ENCODE data around the gene NALF2. TPM values are rescaled to one million over a fixed set of nuclear protein-coding genes. Genes with fewer than 3 reads are reported as not detected.

Gene NALF2
- total and polyA plus RNA-seq, 2 experiments from 2014 or later: 0.20 to 0.46 TPM

GRCh38 chrX:69469975-69470374 lies 34.2 kb upstream of the NALF2 start:
- Histone ChIP-seq H3K27me3 (no peaks in the 10 kb centered on the region), H3K9me3 (ENCODE audit: low read depth) (no peaks in the 10 kb centered on the region), H3K79me2 (no peaks in the 10 kb centered on the region), H3K4me2 (no peak overlapping the region), H4K20me1 (ENCODE audit: insufficient read depth, poor library complexity, severe bottlenecking) (no peaks in the 10 kb centered on the region), H2AFZ (no peak overlapping the region), H3K27ac (no peak overlapping the region), H3K9me2 (replicated peaks; ENCODE audit: insufficient read depth) (no peaks in the 10 kb centered on the region), H3K4me3 (no peak overlapping the region), H3K36me3 (replicated peaks; ENCODE audit: insufficient read depth, low read depth) (no peaks in the 10 kb centered on the region), H3K4me1 (ENCODE audit: insufficient read depth) (no peaks in the 10 kb centered on the region)
- 80% methylated on average over 4 of the region's 4 CpGs for WGBS (ENCODE audit: low lambda C conversion rate, missing lambda C conversion rate)
- no peak for DNase-seq (ENCODE audit: low spot score)
- TF ChIP-seq EZH2phosphoT487 (IDR thresholded peaks at IDR 0.05; ENCODE audit: low read depth, severe bottlenecking, unreplicated experiment): no peak
- TF ChIP-seq EZH2 (IDR thresholded peaks at IDR 0.05; ENCODE audit: borderline replicate concordance): no peak
- no peak for TF ChIP-seq CTCF (IDR thresholded peaks at IDR 0.05; ENCODE audit: poor library complexity)

- TF ChIP-seq EZH2phosphoT487 (IDR thresholded peaks at IDR 0.05; ENCODE audit: low read depth, severe bottlenecking, unreplicated experiment) (no peak), EZH2 (IDR thresholded peaks at IDR 0.05; ENCODE audit: borderline replicate concordance) (no peak)
- no peaks in the 10 kb centered on the region for H3K36me3 ChIP-seq (replicated peaks; ENCODE audit: insufficient read depth, low read depth)
- H3K4me1 ChIP-seq (ENCODE audit: insufficient read depth): no peaks in the 10 kb centered on the region
- H4K20me1 ChIP-seq (ENCODE audit: insufficient read depth, poor library complexity, severe bottlenecking): no peaks in the 10 kb centered on the region
- H3K27ac ChIP-seq: no peak overlapping the region
- no peak overlapping the region for H2AFZ ChIP-seq
- no peak overlapping the region for H3K4me2 ChIP-seq
- H3K9me3 ChIP-seq (ENCODE audit: low read depth): no peaks in the 10 kb centered on the region
- no peaks in the 10 kb centered on the region for H3K9me2 ChIP-seq (replicated peaks; ENCODE audit: insufficient read depth)
- no peak for DNase-seq (ENCODE audit: low spot score)
- no peaks in the 10 kb centered on the region for H3K27me3 ChIP-seq
- no peak overlapping the region for H3K4me3 ChIP-seq
- H3K79me2 ChIP-seq: no peaks in the 10 kb centered on the region
Measured at GRCh38 chrX:69489625-69490024, 14.5 kb upstream of the NALF2 start.

GRCh38 chrX:69493193-69493592 lies 10.9 kb upstream of the NALF2 start:
- H3K4me2 ChIP-seq: no peak overlapping the region
- H3K27ac ChIP-seq: no peak overlapping the region
- H3K36me3 ChIP-seq (replicated peaks; ENCODE audit: insufficient read depth, low read depth): no peaks in the 10 kb centered on the region
- H3K9me2 ChIP-seq (replicated peaks; ENCODE audit: insufficient read depth): no peaks in the 10 kb centered on the region
- H2AFZ ChIP-seq: no peak overlapping the region
- H3K79me2 ChIP-seq: no peaks in the 10 kb centered on the region
- TF ChIP-seq EZH2 (IDR thresholded peaks at IDR 0.05; ENCODE audit: borderline replicate concordance) (no peak), CTCF (IDR thresholded peaks at IDR 0.05; ENCODE audit: poor library complexity) (peak; percentile 49)
- no peaks in the 10 kb centered on the region for H3K9me3 ChIP-seq (ENCODE audit: low read depth)
- H4K20me1 ChIP-seq (ENCODE audit: insufficient read depth, poor library complexity, severe bottlenecking): no peaks in the 10 kb centered on the region
- WGBS (ENCODE audit: low lambda C conversion rate, missing lambda C conversion rate): 42% methylated on average over 5 of the region's 5 CpGs
- H3K4me1 ChIP-seq (ENCODE audit: insufficient read depth): no peaks in the 10 kb centered on the region
- H3K27me3 ChIP-seq: no peaks in the 10 kb centered on the region
- H3K4me3 ChIP-seq: no peak overlapping the region
- DNase-seq (ENCODE audit: low spot score): peak; percentile 37

GRCh38 chrX:69493766-69494165 lies 10.4 kb upstream of the NALF2 start:
- Histone ChIP-seq H3K4me2 (no peak overlapping the region), H4K20me1 (ENCODE audit: insufficient read depth, poor library complexity, severe bottlenecking) (no peaks in the 10 kb centered on the region)
- TF ChIP-seq CTCF (IDR thresholded peaks at IDR 0.05; ENCODE audit: poor library complexity) (no peak), EZH2phosphoT487 (IDR thresholded peaks at IDR 0.05; ENCODE audit: low read depth, severe bottlenecking, unreplicated experiment) (no peak), EZH2 (IDR thresholded peaks at IDR 0.05; ENCODE audit: borderline replicate concordance) (no peak)

More at GRCh38 chrX:69493766-69494165, 10.4 kb upstream of the NALF2 start:
- Histone ChIP-seq H3K27me3 (no peaks in the 10 kb centered on the region), H3K4me1 (ENCODE audit: insufficient read depth) (no peaks in the 10 kb centered on the region), H2AFZ (no peak overlapping the region), H3K9me3 (ENCODE audit: low read depth) (no peaks in the 10 kb centered on the region), H3K27ac (no peak overlapping the region), H3K36me3 (replicated peaks; ENCODE audit: insufficient read depth, low read depth) (no peaks in the 10 kb centered on the region), H3K79me2 (no peaks in the 10 kb centered on the region), H3K9me2 (replicated peaks; ENCODE audit: insufficient read depth) (no peaks in the 10 kb centered on the region), H3K4me3 (no peak overlapping the region)
- WGBS (ENCODE audit: low lambda C conversion rate, missing lambda C conversion rate): 67% methylated on average over 1 of the region's 1 CpG
- DNase-seq (ENCODE audit: low spot score): no peak

All from hepatocyte (in vitro differentiated cells).